HG02678 (cell line): ENCODE data around the gene OR5AC2.

Experiments
- ATAC-seq: cut with Tn5 transposase; IDR thresholded peaks from one replicate; pipeline ENCODE4 v1.9.1; 2021; ENCODE audit warnings: mild to moderate bottlenecking, moderate library complexity; ENCODE audit not compliant: unreplicated experiment

Gene OR5AC2

GRCh38 chr3:98136631-98137030 lies 49.7 kb downstream of the OR5AC2 start:
- no peak for ATAC-seq
